A204.1 (cell line): ENCODE data around the gene TENM3.

ENCODE experiments used
- FAIRE-seq: peaks from 2 replicates; lab custom pipeline; 2012; peaks lifted over from hg19 to GRCh38; lab: Jason Lieb, UNC

TENM3 gene

GRCh38 chr4:182255441-182256190 is 12.4 kb downstream of the TENM3 start:
- FAIRE-seq, result no peak

- FAIRE-seq, result no peak
Observed at GRCh38 chr4:182257016-182257415, 13.8 kb downstream of the TENM3 start.

- no peak for FAIRE-seq
Observed at GRCh38 chr4:182257503-182257902, 14.3 kb downstream of the TENM3 start.

- FAIRE-seq, result no peak
Observed at GRCh38 chr4:182258441-182259000, 15.3 kb downstream of the TENM3 start.

- FAIRE-seq, result no peak
Observed at GRCh38 chr4:182261651-182262223, 18.5 kb downstream of the TENM3 start.

GRCh38 chr4:182263562-182263961 is 20.4 kb downstream of the TENM3 start:
- FAIRE-seq, result no peak

GRCh38 chr4:182264139-182264752 is 21.0 kb downstream of the TENM3 start:
- no peak for FAIRE-seq

- FAIRE-seq, result no peak
Observed at GRCh38 chr4:182265881-182266280, 22.7 kb downstream of the TENM3 start.

- FAIRE-seq, result no peak
Observed at GRCh38 chr4:182267048-182267447, 23.8 kb downstream of the TENM3 start.

GRCh38 chr4:182268966-182269365 is 25.8 kb downstream of the TENM3 start:
- no peak for FAIRE-seq

GRCh38 chr4:182271731-182272130 is 28.5 kb downstream of the TENM3 start:
- FAIRE-seq, result no peak

GRCh38 chr4:182272151-182272550 is 28.9 kb downstream of the TENM3 start:
- no peak for FAIRE-seq

- FAIRE-seq, result no peak
Observed at GRCh38 chr4:182273191-182273935, 30.2 kb downstream of the TENM3 start.

GRCh38 chr4:182276210-182277109 is 33.3 kb downstream of the TENM3 start:
- no peak for FAIRE-seq

- no peak for FAIRE-seq
Observed at GRCh38 chr4:182277377-182277776, 34.2 kb downstream of the TENM3 start.

GRCh38 chr4:182278729-182279128 is 35.5 kb downstream of the TENM3 start:
- no peak for FAIRE-seq

GRCh38 chr4:182280436-182281111 is 37.4 kb downstream of the TENM3 start:
- no peak for FAIRE-seq

- no peak for FAIRE-seq
Observed at GRCh38 chr4:182286035-182286434, 42.8 kb downstream of the TENM3 start.

GRCh38 chr4:182286931-182287330 is 43.7 kb downstream of the TENM3 start:
- no peak for FAIRE-seq

- FAIRE-seq, result no peak
Observed at GRCh38 chr4:182288534-182288933, 45.3 kb downstream of the TENM3 start.

GRCh38 chr4:182289809-182290208 is 46.6 kb downstream of the TENM3 start:
- no peak for FAIRE-seq
